CD4-positive, alpha-beta T cell treated with Interleukin-15 for 4 hours (primary cell): ENCODE measurements around the gene ENG.
"Not testable (repeated sequence)": the region's sequence is repeated elsewhere in the genome, so short reads cannot be mapped to it uniquely, and the experiment has no call there.

Experiments
- DNase-seq: peaks from one replicate; pipeline ENCODE4 v3.0.0-alpha.2; 2020; ENCODE audit warnings: low spot score

Gene ENG

DNA sequence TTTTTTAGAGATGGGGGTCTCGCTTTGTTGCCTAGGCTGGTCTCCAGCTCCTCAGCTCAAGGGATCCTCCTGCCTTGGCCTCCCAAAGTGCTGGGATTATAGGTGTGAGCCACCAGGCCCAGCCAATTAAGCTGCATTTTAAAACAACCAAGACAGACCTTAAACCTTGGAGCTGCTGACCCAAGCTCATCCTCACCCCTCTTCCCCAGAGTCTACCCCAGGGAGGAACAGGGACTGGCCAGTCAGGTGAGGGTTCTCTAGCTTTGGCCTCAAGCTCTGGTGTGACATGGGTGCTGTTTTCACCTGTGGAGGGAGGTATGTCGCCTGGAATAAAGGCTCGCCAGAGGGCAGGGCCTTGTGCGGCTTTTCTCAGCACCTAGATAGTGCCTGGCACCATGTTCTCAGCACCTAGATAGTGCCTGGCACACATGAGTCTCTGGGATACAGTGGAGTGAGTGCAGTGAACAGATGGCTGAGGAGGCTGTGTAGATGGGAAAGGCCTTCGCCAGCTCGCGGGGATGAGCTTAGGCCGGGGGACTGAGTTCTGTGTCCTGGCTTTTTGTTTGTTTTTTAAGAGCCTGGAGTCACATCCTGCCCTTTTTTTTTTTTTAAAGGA, 61.3 kb downstream of the ENG start:
- DNase-seq: no peak

DNA sequence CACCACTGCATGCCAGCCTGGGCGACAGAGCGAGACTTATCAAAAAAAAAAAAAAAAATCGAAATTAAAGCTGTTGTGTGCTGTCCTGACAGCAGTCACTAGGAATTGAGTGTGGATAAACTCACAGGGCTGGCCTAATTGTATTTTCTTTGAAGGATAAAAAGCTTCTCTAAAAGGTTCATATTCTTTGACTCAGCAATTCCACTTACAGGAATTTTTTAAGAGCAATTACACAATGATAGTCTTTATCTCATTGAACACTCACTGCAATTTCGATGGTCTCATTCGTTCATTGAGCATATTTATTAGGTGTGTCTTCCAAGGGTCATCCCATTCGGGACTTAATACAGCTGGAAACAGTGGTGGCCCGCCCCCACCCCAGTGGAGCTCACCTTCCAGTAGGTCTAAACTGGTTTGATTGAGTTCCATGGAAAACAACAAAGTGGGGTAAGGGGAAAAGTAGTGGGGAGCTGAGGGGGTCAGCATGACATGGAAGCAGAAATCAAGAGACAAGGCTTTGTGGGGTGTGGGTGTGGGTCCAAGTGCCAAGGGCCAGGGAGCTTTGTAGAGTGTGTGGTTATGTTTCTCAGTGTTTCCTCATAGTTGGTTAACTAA, 61.9 kb downstream of the ENG start:
- DNase-seq: no peak

DNA sequence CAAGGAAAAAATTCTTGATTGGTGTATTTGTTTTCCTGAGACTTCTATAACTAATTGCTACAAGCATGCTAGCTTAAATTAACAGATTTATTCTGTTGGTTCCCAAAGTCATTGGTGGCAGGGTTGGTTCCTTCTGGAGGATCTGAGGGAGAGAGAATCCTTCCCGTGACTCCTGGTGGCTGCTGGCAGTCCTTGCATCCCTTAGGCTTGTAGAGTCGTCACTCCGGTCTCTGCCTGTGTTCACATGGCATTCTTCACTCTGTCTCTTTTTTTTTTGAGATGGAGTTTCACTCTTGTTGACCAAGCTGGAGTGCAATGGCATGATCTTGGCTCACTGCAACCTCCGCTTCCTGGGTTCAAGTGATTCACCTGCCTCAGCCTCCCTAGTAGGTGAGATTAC, 63.4 kb downstream of the ENG start:
- DNase-seq: no peak

DNA sequence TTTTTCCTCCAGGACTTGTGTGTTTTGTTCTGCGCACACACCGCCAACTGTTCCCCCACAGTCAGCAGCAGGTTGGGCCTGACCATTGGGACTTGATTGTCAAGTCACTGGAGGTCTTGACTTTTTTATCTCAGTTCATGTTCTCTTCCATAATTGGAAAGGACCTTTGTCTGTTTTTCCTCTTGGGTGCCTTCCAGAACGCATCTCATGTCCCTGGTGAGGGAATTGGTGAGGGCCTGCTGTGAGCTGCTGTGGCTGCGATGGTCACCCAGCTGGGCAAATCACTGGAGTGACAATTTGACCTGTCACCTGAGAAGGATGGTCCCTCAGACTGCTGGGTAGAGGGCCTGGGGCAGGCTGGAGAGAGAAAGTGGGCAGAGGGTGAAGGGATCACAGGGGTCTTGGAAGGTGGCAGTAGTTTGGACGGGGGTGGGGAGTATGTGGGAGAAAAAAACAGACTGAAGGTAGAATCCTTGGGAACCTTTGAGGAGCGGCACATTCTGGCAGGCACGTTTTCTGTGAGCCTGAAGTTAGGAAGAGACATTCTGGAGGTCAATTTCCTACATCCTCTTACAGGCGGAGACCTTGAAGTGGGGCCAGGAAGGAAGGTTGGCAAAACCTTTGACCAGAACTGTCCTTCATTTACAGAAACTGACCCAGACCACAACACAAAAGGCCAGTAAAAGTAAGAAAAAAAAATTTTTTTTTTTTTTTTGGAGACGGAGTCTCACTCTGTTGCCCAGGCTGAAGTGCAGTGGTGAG, 64.2 kb downstream of the ENG start:
- DNase-seq: no peak

DNA sequence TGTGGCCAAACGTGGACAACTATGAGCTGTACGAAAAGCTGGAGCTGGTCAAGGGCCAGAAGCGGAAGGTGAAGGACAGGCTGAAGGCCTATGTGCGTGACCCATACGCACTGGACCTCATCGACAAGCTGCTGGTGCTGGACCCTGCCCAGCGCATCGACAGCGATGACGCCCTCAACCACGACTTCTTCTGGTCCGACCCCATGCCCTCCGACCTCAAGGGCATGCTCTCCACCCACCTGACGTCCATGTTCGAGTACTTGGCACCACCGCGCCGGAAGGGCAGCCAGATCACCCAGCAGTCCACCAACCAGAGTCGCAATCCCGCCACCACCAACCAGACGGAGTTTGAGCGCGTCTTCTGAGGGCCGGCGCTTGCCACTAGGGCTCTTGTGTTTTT, 65.3 kb downstream of the ENG start:
- no peak for DNase-seq

DNA sequence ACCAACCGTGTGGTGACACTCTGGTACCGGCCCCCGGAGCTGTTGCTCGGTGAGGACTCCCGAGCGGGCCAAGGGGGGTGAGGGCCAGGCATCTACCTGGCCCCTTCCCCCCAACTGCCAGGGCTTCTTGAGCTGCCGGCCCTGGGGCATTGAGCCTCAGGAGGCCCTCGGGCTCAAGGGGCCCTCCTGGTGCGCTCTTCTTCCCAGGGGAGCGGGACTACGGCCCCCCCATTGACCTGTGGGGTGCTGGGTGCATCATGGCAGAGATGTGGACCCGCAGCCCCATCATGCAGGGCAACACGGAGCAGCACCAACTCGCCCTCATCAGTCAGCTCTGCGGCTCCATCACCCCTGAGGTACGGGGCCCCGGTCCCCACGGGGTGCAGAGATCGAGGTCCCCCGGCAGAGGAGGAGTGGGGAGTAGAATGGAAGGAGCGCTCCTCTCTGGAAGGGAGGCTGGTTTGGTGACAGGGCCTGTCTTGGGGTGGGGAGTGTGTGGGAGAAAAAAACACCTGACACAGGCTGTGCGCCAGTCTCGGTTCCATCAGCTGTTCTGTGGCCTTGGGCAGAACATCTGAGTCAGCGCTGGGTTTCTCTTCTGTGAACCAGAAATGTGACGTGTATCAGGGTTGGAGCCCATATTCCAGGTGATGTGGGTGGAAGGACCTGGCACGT, 66.0 kb downstream of the ENG start:
- no peak for DNase-seq

DNA sequence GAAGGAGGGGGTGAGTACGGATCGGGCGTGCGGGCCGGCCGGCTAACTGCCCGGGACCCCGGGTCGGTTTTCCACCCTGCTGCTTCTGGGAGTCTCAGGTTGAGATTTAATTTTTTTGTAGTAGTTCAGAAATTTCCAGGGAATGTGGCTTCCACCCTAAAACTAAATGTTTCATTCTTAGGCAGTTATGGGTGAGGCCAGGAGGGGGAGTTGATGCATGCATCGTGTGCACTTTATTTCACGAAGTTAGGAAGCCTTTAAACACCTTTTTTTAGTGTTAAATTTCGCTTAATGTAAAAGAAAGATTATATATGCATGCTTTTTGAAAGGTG, 67.7 kb downstream of the ENG start:
- no peak for DNase-seq

DNA sequence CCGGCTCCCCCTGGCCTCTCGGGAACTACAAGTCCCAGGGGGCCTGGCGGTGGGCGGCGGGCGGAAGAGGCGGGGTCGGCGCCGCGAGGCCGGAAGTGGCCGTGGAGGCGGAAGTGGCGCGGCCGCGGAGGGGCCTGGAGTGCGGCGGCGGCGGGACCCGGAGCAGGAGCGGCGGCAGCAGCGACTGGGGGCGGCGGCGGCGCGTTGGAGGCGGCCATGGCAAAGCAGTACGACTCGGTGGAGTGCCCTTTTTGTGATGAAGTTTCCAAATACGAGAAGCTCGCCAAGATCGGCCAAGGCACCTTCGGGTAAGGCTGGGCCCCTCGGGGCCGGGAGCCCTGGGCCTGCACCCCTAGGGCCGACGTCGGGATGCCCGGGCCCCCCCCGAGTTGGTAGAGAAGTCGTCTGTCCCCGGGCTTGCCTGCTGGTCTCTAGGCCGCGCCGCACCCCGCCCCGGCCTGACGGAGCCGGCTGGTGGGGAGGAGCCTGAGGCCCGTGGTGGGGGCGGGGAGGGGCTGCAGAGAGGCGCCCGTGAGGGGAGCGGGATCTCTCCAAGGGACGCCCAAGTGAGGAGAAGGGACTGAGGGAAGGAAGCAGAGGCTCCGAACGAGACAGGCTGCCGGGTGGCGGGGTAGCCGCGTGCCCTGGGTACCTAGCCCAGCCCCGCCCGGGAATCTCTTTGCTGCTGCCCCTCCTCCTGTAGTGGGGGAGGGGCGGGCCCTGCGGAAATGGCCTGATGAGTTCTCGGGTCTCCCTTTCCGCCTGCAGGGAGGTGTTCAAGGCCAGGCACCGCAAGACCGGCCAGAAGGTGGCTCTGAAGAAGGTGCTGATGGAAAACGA, 68.3 kb downstream of the ENG start, which contains the start of gene CDK9:
CDK9 (plus strand) TSS at position 102 of the 840 bp plus-strand sequence; CDS start at position 217, 115 bp downstream.
- DNase-seq: peak; percentile 93

DNA sequence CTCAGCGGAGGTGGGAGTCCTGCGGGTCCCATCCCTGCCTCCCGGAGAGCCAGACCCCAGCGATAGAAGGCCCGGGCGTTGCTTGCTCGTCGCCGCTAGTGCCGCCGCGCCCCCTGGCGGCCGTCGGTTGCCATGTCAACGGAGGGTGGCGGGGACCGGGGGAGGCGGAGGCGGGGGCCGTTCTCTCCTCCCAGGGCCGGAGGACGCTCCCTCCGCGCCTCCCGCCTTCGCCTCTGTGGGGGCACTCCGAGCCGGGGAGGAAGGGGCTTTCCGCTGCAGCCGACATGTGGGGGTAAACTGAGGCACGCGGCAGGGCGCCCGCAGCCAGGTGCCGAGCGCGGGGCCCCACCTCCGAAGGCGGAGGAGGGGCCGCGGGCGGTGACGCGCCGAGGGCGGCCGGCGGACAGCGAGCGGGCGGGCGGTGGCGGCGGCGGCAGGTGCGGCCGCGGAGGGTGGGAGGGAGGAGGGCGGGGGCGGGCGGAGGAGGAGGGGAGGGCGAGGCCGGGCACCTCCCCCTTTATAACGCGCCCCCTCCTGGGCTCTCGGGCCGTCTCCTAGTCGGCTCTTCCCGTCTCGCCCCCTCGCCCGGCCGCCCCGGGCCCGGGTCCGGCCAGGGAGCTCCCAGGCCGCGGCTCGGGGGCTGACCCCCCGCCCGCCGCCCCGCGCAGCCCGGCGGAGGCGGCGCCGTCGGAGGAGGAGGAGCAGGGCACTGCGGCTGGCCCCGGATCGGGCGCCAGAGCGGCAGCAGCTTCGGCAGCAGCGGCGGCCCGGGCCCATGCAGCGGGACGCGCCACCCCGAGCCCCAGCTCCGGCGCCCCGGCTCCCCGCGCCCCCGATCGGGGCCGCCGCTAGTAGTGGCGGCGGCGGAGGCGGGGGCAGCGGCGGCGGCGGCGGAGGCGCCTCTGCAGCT, 69.2 kb downstream of the ENG start:
- peak; percentile 93 for DNase-seq

DNA sequence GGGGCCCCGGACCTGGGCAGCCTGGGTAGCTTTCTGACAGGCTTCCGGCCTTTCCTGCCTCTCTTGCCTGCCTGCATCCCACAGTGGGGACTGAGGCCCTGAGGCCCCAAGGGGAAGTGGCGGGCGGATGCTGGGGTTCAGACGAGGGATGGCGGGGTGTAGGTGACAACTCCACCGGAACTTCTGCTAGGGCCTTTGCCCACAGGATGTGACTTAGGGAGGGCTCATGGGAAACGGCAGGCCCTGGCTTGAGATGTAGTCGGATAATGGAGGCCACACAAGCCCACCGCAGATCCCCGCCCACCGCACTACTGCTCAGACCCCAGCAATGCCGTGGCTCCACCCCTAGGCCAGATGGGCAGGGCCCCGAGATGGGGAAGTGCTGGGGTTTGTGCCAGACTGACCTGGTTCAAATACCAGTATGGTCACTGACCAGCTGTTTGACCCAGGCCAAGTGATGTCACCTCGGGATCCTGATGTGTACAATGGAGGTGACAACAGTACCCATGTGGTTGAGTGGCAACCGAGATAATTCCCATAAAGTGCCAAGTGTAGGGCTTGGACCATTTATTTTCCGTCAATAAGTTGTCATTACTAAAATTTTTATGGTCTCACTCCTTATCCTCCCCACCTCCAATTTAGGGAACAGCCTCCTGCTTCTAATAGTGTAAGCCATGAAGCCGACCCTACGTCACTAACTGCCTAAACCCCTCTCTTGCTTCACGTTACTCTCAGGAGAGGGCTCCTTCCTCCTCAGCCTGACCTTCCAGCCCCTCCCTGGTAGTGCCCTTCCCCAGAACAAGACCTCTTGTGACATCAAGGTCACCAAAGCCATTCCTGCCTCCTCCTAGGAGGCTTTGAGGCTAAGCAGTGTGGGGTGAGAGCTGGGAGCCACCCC, 71.1 kb downstream of the ENG start:
- peak; percentile 80 for DNase-seq

DNA sequence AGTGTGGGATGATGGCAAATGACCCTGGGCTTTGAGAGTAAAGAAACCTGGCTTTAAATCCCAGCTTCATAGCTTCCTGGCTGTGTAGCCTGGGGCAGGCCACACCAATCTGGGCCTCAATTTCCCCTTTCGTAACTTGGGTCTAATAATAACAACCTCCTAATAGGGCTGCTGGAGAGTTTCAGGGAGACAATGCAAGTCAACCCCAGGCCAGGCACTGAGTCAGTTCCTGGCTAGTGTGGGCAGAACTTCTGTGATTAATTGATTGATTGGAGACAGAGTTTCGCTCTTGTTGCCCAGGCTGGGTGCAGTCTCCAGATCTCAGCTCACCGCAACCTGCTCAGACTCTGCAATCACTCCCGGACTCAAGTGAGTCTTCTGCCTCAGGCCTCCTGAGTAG, 72.7 kb downstream of the ENG start:
- no peak for DNase-seq

DNA sequence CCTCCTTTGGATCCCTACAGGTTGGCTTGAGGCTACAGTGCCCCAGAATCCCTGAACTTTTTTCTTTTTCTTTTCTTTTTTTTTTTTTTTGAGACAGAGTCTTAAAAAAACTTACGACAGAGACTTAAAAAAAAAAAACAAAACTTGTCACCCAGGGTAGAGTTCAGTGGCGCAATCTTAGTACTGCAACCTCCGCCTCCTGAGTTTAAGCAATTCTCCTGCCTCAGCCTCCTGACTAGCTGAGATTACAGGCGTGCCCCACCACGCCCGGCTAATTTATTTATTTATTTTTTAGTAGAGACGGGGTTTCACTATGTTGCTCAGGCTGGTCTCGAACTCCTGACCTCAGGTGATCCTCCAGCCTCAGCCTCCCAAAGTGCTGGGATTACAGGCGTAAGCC, 73.5 kb downstream of the ENG start:
- DNase-seq: not testable (repeated sequence)

DNA sequence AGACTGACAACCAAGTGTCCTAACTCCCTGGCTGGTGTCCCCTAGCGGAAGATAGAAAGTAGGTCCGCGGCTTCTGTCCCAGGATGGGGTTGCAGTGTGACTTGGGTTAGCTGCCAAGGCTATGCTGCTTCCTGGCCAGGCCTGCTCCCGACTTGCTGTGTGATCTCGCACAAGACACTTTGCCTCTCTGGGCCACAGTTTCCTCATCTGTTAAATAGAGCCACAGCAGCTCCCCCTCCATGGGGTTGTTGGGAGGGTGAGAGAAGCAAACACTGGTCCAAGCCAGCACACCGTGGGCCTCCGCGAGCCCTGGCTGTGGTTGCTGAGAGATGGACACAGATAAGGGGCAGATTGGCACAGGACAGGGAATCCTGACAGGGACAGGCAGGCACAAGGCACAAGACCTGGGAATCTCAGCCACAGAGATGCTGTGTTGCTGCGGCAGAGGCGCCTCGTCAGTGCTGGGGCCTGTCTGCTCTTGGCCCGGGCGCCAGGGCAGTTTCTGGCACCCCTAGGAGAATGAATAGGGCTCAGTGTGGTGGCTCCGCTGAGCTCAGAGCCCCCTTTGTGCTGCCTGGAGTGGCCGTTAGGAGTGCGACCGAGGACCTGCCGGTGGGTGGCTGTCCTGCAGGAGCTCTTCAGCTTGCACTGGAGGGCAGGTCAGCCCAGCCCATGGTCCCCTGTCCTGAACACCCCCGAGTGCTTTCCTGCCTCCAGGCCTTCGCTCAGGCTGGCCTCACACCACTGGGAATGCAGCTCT, 74.2 kb downstream of the ENG start:
- no peak for DNase-seq

DNA sequence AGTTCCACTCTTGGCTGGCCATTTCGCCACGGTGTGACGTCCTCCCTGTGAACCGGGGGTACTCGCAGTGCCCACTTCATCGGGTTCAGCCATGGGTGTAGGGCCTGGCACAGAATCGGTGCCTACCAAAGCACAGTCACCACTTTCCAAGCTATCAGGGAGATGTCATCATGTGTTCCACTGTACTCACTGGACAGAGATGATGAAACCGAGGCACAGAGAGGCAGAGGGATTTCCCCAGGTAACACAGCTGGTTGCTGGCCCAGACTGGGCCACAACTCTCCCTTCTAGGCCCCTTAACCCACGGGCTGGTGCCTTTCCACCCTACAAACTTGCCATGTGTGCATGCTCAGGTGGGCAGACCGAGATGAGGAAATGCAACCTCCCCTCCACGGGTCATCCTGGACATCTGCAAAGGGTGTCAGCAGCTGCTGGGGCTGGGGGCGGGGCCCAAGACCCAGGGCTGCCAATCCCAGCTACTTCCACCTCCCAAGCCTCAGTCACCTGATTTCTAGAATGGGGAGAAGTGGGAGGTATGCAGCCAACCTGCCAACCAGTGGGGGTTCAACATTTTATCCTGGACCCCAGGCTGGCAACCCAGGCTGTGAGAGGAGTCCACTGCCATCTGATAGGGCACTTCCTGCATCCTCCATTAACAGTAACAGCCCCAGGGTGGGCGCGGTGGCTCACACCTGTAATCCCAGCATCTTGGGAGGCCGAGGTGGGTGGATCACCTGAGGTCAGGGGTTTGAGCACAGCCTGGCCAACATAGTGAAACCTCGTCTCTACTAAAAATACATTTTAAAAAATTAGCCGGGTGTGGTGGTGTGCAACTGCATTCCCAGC, 75.1 kb downstream of the ENG start:
- peak; percentile 61 for DNase-seq

DNA sequence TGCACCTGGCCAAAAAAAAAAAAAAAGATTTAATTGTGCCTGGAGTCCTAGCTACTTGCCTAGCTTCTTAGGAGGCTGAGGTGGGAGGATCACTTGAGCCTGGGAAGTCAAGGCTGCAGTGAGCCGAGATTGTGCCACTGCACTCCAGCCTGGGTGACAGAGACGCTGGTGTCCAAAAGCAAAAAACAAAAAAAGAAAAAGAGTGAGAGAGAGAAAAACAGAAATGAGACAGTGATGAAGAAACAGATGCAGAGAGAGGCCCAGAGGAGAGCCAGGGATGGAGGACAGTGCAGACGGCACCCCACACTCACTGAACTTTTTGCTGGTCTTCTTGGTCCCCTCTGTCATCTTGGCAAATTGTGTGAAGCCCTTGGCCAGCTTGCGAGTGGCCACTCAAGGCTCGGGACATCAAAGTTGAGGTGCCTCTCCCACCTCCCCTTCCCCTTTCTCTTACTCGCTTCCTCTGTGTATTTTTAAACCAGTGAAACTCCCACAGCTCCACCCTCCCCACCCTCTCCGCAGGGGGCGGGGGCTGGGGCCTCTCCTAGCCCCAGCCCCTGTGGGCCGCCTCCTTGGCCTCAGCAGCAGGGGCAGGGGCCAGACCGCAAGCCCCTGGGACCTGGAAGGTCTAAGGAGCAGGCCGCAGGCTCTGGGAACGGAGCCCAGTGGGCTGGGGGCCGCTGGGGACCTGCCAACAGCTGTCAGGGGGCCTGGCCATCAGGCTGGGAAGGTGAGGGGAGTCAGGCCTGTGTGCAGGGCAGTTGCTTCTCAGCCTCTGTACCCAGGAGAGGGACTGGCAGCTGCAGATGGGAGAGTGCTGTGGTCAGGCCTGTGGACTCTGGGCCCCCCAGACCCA, 76.0 kb downstream of the ENG start, which contains the start of gene SH2D3C:
SH2D3C (minus strand) TSS at position 387 of the 856 bp plus-strand sequence; CDS start at position 348, 39 bp downstream.
- DNase-seq: peak; percentile 43

DNA sequence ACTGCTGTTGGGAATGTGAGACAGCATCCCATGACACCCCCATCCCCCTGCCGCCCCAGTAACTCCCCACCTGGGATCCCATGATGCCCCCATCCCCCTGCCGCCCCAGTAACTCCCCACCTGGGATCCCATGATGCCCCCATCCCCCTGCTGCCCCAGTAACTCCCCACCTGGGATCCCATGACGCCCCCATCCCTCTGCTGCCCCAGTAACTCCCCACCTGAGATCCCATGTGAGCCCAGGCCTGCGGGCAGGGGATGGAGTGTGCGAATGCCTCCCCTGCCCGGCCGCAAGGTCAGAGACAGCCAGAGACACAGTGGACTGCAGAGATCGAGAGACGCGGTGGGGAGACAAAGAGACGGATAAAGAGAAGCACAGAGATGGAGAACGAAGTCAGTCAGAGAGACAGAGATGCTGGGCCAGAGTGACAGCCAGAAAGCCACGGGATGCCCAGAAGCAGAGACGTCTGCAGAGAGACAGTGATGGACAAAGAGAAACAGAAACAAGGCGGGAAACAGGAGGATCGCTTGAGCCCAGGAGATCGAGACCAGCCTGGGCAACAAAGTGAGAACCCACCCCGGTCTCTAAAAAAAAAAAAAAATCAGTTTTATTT, 77.0 kb downstream of the ENG start:
- no peak for DNase-seq

DNA sequence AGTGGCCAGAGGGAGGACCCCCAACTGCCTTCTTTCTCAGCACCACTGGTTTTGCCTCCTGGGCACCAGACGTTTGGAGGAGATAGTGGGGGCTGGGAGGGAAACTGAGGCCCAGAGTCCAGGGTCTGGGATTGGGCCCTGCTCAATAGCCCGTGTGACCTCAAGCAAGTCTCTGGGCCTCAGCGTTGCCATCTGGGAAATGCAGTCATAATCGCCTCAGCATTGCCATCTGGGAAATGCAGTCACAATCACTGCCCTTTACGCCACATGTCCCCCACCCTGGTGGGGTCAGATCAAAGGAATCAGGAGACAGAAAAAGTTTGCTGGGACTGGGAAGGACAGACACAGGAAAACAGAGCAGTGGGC, 77.6 kb downstream of the ENG start:
- DNase-seq: no peak
